Cerebellar nuclear complex (tissue), 1 donor: ENCODE measurements around the gene ABTB1.

Source experiments
- DNase-seq, 2 experiments: peaks; one replicate each; lab custom pipeline; 2025; lab: John Stamatoyannopoulos, UW

ABTB1 gene

DNA sequence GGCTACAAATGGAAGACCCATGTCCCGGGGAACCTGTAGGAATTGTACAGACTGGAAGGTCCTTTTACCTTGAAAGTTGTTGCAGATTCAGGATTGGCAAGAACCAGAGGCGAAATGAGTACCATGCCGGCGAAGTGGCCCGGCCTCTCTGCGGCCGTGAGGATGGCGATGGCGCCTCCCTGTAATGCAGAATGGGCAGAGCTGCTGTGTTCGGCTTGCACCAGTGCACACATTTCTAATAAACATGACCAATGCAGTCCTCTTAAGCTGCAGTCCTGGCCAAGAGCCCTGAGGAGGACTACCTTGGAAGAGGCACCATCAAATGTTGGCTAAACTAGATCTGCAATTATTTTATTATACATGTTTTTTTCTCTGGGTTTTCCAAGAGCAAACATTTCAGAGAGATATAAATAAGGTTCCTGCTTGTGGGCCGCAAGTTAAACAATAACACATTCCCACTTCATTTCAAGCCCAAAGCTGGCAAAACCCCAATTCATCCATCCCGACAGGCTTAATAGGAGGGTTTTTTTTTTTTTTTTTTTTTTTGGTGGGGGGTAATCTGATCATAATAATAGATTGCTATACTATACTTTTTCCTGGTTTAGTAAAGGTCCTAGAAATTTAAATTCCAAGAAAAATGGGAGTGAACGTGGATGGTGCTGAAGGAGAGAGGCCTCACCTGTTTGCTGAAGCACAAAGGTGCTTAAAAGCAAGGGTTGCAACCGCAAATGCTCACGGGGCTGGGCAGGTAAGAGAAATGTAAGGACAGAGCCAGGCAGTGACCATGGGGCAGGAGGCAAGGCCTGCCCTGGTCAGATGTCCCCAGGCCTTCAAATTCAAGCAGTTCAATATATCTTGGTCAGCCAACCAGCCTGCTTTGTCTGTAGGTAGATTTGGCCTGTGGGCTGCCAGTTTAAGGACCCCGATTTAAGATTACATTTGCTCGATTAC is 48.5 kb downstream of the ABTB1 start:
- DNase-seq, result no peak

DNA sequence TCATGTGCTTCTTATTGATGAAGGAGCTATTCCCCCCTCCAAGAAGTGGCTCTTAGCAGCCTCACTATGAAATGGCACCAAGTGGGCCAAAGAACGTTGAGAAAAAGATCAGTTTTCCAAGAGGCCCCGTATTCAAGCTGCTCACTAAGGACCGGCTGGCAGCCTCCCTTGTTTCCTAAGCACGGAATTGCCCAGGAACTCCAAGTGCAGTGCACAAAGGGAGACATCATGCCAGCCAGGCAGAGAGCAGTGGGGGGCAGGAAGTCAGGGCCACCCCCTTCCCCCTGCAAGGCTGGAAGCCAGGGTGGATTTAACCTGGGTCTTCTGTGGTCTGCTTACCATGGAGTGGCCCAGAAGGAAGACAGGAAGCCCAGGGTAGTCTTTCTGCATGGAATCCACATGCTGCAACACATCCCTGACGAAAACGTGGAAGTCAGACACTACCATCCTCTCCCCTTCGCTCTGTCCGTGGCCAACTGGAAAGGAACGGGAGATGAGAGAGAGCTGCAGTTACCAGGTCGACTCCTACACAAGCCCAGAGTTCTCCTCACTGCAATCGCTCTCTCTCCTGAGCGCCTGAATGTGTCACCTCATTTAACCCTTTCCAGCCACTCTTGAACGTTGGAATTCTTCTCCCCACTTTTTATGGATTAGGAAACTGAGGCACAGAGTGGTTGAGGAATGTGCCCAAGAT is 49.5 kb downstream of the ABTB1 start:
- no peak for DNase-seq

DNA sequence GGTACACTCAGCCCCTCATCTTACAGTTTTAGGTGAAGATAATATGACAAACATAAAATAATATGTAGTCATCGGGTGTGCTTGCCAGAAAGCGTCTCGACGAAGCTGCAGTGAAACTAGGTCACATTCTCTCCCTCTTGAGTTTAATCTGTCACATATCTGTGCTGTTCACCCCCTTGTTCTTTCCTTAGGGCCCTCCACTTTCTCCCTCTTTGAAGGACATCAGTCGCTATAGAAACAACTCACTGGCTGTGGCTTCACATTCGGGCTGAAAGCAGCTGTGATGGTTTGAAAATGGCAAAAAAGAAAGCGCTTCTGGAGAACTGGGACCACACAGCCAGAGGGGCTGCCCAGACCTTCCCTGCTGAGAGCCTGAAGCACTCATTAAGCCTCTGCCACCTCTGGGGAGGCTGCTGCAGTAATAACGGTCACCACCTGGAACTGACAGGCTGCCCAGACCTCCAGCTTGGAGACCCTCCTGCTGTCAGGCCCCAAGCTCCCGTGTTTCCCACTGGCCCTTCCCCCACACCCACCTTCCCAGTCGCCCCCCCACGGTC is 50.3 kb downstream of the ABTB1 start:
- no peak for DNase-seq

DNA sequence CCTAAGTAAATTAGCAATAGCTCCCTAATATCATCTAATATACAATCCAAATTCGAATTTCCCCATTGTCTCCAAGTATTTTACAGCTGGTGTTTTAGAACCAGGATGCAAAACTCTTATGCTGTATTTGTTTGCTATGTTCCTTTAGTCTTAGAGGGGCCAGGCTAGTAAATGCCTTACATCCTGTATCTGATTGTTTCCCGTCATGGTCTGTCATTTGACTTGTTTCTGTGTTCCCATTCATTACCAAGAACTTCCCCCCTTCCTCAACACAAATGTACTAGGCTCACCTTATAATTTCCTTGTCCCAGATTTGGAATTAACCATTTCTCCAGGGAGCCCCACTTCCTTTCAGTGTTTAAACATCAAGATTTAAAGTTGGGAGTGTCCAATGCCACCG is 54.1 kb downstream of the ABTB1 start:
- no peak for DNase-seq

DNA sequence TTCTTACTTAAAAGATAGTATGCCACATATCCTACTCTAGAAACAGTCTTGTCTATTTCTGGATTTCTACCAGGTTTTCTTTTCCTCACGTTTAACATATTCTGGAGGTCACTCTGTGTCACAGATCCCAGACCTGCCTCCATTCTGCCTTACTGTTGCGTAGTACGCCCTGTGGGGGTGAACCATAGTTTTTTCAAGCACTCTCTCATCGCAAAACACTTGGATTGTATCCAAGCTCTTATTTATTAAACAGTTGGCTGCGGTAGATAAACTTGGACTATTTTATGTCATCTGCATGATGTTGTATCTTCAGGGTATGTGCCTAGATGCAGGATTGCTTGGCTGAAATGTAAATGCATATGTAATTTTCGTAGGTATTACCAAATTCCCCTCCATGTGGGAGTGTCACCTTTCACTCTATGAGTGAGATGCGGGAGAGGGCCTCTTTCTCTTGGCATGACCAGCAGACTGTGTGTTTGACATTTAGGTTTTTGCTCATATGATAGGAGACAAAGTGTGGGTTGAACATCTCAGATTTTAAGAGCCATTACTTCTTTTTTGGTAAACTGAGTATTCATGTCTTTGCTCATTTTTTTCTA is 55.8 kb downstream of the ABTB1 start:
- DNase-seq, result no peak

DNA sequence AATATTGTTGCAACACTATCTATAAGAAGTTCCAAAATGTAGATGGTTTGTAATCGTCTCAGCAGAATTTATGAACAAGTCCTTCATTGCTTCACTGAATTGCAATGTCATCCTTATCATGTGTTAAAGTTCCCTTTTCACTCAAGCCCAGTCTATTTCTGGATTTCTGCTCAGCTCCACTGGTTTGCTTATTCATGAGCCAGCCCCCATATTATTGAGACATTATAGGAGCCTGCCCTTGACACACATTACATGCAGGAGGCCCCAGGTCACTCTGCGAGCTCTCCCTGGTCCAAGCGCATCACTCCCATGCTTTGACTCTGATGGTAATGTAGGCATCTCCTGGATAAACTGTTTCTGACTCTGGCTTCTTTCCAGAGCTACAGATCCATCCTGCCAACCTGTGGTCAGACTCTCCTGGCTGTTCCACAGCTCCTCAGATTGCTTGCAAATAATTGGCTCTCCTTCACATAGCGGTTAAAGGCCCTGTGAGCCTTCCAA is 56.9 kb downstream of the ABTB1 start:
- DNase-seq, result peak; percentile 66 to 90

DNA sequence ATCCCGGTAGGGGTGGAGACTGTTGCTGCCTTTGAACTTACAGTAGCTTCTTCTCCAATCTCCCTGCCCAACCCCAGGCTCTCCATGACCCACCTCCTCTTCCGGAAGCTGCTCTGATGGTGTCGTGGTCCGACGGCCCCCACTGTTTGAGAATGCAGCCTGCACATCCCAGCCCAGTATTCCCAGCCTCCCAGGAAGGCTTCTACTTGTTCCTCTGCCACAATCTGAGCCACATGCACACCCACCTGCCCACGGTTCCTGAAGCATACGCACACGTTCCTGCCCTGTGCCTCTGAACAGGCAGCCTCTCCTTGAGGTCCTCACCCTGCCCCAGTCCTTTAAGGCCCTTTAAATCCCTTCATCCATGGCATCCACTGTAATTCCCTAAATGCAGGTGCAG is 57.4 kb downstream of the ABTB1 start:
- no peak for DNase-seq
